Stimulated activated CD4-positive, alpha-beta T cell treated with anti-CD3 and anti-CD28 coated beads, TNF-alpha, amount 100 ng/mL, for 48 hours (primary cell): Measurements from ENCODE around the gene CIAPIN1.
"Not testable (repeated sequence)": the region's sequence is repeated elsewhere in the genome, so short reads cannot be mapped to it uniquely, and the experiment has no call there.

ENCODE experiments used
- DNase-seq, 3 donors: peaks; one replicate each; pipeline ENCODE4 v3.0.0-alpha.2; 2020; ENCODE audit warnings: low read depth in 3 of 3

The CIAPIN1 gene

GRCh38 chr16:57440551-57440950 is 6.6 kb downstream of the CIAPIN1 start:
- DNase-seq = not testable (repeated sequence)

- not testable (repeated sequence) for DNase-seq
These were observed 7.2 kb downstream of the CIAPIN1 start for GRCh38 chr16:57439947-57440346.

DNA sequence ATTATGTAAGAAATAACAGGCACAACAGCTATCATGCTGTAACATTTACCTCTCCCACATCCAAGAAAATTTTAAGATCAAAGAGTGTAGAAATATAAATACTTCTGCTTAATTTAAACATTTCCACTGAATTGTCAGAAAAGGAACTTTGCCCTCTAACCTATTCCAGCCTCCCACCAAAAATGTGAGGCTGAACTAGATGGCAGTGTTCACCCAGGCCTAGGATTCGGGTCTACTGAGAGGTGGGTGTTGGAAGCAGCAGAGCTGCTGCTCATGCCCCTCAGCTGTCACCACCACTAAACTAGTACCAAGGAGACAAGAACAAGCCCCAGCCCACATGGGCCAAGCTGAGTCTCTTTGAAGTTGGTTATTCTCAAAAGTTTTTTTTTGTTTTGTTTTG is 11.3 kb downstream of the CIAPIN1 start:
- no peak for DNase-seq

DNA sequence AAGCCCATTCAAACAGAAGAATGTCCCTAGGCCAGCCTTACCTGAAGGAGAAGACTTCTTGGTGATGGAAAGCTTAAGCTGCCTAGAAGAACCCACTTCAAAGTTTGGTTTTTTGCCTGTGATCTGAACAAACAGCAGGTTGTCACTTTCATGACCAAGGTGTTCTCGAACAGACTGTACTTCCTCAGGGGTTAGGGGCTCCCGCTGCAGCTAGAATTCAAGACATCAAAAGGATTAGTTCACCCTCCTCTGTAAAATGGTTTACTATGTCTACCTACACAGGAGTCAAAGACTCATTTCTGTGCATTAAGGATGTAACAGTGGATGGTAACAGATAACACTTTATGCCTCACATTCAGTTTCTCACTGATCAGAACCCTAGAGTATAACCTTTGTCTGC is 13.2 kb downstream of the CIAPIN1 start:
- no peak for DNase-seq

- no peak for DNase-seq
These were observed 14.2 kb downstream of the CIAPIN1 start for GRCh38 chr16:57432989-57433388.

DNA sequence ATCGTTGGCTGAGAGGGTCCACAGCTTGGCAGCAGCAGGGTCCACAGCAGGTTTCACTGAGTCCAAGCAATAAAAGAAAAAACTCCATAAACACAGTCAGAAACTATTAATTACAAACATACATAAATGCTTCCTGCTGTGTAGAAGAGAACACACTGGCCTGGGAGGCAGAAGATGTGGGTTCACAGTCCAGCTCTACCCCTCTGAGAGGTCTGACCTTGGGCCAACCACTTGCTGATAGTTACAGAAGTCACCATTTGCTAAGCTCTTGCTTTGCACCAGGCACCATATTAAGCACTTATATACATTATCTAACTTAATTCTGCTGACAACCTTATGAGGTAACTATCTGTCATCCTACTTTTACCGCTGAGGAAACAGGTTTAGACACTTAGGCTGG is 14.7 kb downstream of the CIAPIN1 start:
- no peak for DNase-seq

- no peak for DNase-seq
These were observed 16.2 kb downstream of the CIAPIN1 start for GRCh38 chr16:57430955-57431354.

DNA sequence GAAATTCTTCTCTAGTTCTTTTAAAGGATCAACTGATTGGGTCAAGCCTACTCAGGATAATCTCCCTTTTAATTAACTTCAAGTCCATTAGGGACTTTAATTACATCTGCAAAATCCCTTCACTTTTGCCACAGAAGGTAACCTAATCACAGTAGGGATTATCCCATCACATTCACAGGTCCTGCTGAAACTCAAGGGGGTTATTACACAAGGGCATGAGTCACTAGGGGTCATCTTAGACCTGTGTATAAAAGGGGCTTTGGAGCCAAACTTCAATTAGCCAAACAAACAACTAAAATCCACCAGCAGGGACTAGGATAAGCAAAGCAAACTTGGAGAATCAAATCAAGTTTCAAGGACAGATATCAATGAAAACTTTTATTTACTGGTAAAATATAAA is 19.4 kb downstream of the CIAPIN1 start:
- DNase-seq = no peak

DNA sequence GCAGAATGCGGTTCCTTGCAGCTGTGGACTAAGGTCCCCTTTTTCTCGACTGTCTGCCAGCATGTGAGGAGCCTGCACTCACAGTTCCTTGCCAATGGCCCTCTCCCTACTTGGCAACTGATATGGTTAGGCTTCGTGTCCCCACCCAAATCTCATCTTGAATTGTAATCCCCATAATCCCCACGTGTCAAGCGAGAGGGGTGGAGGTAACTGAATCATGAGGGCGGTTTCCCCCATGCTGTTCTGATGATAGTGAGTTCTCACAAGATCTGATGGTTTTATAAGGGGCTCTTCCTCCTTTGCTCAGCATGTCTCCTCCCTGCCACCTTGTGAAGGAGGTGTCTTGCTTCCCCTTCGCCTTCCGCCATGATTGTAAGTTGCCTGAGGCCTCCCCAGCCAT is 19.9 kb downstream of the CIAPIN1 start:
- no peak for DNase-seq

DNA sequence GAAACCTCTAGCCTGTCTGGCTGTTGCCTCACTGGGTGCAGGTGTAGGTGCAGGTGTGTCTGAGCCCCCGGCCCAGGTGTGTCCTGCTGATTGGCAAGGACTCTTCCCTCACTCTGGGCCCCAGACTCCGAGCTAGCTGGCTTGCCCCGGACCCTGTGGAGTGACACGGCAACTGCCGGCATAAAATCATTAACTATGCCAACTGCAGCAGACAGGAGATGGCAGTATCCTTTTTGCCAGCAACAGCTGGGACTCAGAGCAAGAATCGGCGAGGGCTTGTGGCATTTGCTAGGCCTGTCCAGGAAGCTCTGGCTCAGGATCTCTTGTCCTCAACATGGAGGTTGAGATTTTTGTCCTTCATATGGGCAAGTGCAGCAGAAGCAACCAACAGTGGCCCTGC is 20.8 kb downstream of the CIAPIN1 start:
- DNase-seq = no peak

DNA sequence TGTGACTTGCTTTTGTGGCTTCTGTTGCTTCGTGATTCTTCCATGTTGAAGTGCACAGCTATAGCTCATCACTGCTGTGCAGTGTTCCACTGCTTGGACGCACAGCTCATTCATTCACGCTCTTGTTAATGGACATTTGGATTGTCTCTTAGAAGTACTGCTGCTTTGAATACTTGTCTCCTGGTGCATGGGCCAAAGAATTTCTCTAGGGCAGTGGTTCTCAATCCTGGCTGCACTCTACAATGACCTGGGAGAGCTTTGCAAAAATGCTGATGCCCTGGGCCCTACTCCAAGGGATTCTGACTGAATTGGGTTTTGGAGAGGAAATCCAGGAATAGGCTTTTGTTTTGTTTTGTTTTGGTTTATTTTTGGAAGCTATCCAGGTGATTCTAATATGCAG is 22.6 kb downstream of the CIAPIN1 start:
- no peak for DNase-seq

- no peak for DNase-seq
These were observed 24.0 kb downstream of the CIAPIN1 start for GRCh38 chr16:57423152-57423551.

- DNase-seq = no peak
These were observed 24.9 kb downstream of the CIAPIN1 start for GRCh38 chr16:57422026-57422944.

DNA sequence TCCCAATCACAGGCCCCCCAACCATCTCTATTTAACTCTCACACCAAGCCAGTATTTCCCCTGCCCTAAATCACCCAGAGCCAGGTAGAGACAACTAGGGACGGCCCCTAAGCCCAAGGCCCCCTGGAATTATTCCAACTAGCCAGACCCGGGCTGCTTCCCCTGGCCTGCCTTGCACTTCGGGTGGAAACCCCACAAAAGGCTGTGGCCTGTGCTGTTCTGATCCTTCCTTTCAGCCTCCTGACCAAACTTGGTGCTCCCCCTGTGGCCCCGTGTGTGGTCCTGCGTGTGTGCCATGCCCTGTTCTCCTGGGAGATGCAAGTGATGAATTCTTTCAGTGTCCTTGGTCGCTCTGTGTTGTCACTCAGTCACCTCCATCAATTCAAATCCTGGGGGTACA is 27.7 kb downstream of the CIAPIN1 start:
- no peak for DNase-seq

DNA sequence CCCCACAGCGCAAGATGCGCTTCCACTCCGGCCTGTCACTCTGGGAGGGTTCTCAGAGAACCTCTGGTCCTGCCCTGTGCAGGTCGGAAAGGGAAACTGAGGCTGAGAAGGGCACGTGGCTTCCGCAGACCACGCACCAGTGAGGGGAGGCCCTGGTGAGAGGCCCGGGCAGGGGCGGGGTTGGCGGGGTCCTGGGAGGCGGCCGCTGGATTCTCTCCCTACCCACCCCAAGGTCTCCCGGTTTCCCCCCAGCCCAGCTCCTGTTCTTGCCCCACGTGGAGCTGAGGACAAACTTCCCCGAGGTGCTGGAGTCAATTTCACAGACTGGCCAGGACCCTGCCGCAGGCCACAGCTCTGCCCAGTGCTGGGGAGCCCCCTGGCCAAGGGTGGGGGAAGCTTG is 31.1 kb downstream of the CIAPIN1 start:
- no peak for DNase-seq

- no peak for DNase-seq
These were observed 33.5 kb downstream of the CIAPIN1 start for GRCh38 chr16:57413733-57414132.

- DNase-seq = no peak
These were observed 33.9 kb downstream of the CIAPIN1 start for GRCh38 chr16:57413301-57413730.

DNA sequence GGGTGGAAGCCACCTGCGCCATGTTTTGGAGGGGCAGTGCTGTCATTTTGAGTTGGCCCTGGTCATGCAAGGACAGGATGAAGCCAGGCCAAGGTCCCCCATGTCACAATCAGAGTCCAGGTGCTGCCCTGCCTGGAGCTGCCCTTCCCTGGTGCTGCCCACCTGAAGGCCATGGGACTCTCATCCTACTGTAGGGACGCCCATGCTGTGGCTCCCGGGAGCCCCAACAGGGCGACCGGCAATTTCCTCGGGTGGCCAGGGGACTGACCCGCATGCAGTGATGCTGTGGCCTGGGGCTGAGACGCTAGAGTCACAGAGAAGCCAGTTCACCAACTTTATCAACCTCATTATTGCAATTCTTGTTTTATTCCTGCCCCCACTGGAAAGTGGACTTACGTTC is 34.6 kb downstream of the CIAPIN1 start:
- DNase-seq = no peak

DNA sequence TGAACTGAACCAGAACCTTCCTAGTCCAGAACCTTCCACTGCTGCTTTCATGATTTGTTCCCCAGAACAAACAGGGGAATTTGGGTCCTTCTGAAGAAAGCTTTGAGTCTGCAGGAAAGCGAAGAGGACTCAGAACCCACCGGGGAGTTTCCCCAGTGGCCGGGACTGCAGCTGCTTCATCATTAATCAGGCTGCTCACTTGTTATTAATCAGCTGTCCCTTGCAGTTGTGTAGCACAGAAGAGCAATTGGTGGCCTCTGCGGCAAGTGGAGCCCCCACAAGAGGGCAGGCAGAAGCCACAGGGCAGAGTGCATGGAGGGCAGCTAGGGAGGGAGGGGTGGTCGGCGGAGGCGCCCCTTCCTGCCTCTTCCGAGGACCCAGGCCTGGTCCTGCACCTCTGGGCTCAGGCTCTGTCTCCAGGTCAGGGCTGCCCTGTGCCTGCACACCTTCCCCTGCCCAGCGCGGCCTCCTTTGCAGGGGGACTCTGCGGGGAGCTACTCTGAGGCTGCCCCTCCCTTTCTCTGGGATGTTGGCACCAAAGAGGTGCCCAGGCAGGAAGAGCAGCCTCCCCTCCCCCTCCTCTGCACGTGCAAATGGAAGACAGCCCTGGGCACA is 35.7 kb downstream of the CIAPIN1 start:
- DNase-seq = no peak

DNA sequence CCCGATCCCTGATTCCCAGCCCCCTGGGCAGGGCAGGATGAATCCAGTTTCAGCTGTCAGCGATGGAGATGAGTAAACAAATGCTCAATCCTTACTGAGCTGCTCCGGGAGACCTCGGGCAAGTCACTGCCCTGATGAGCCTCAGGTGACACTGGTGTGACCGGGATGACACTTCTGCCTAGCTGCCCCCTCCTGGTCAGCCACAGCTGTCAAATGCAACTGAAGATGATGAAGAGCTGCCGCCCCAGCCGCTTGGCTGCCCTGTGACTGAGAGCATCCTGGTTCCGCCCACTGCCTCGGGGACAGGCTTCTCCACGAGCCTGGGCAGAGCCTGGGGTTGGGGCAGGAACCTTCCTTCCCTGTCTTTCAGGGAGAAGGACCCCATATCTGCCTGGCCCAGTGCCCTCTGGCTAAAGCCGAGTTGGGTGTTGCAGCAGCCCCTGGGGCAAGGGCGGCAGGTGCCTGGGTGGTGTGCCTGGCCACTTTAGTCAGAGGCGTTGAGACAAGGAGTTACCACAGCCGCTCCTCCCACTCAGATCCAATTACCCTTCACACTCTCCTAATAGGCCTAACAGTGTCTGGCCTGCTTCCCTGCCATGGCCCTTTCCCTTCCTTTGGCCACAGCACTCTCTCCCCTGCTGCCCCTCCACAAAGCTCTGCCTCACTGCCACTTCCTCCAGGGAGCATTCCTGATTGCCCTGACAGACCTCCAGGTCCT is 37.2 kb downstream of the CIAPIN1 start:
- DNase-seq = no peak

DNA sequence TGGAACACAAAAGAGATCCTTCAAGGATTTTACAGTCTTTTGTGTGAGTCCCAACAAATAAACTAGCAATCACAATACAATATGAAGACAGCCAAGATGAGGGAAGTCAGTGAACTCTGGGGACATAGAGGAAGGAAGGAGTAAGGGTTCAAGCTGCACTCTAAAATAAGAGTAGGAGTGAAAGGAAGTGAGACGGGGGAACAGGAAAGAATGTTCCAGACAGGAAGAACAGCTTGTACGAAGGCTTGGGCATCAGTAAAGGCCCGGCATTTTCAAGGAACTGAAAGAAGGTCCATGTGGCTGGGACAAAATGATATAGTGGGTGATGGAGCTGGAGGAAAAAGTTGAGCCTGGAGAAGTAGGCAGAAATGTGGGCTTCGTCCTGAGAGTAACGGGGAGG is 38.1 kb downstream of the CIAPIN1 start:
- no peak for DNase-seq

DNA sequence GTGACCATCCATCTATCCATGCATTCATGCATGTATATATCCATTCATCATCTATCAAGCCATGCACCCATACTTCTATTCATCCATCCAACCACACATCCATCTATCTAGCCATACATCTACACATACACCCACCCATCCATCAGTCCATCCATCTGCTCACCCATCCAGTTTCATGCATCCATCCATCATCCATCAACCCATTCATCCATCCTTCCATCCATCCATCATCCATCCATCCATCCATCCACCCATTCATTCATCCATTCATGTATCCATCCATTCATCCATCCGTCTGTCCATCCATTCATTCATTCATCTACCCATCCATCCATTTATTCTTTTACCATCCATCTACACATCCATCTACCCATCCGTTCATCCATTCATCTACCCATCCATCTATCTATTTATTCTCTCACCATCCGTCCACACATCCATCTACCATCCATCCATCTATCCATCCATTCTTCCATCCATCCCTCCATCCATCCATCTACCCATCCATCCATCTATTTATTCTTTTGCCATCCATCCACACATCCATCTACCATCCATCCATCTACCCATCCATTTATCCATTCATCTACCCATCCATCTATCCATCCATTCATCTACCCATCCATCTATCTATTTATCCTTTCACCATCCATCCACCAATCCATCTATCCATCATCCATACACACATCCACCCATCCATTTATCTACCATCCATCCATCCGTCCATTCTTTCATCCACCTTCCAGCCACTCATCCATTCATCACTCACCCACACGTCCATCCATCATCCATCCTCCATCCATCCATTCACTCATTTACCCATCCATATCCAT is 39.4 kb downstream of the CIAPIN1 start:
- no peak for DNase-seq
